ENCODE measurements around the gene DAAM2.

Gene DAAM2

GRCh38 chr6:39855356-39855995 lies 63.3 kb downstream of the DAAM2 start:
- TF ChIP-seq ZFX (IDR thresholded peaks at IDR 0.05) (no peak), CTCF (conservative IDR thresholded peaks at IDR 0.05) (no peak)

GRCh38 chr6:39859025-39859424 lies 66.8 kb downstream of the DAAM2 start:
- TF ChIP-seq ZFX (IDR thresholded peaks at IDR 0.05) (no peak), CTCF (conservative IDR thresholded peaks at IDR 0.05) (no peak)
- no peak overlapping the region for H3K27ac ChIP-seq

More at GRCh38 chr6:39855356-39855995, 63.3 kb downstream of the DAAM2 start:
- no peak overlapping the region for H3K27ac ChIP-seq

DNA sequence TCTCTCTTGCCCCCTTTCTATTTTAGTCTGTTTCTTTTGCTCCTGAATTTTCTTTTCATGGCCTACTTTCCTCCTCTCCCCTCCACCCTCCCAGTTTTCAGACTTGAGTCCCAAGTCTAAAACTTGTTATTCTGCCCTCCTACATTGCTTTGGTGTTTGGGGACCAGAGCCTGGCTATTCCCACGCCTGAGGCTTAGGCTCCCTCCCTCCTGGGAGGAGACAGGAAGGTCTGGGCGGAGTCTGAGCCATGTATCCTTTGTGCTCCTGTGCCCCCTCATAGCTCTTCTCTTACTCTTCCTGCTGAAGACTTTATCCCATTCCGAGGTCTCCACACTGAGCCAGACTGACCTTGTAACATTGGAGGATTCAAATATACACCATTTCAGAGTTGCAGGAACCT lies 69.5 kb downstream of the DAAM2 start:
- TF ChIP-seq ZFX (IDR thresholded peaks at IDR 0.05) (no peak), CTCF (conservative IDR thresholded peaks at IDR 0.05) (no peak)

DNA sequence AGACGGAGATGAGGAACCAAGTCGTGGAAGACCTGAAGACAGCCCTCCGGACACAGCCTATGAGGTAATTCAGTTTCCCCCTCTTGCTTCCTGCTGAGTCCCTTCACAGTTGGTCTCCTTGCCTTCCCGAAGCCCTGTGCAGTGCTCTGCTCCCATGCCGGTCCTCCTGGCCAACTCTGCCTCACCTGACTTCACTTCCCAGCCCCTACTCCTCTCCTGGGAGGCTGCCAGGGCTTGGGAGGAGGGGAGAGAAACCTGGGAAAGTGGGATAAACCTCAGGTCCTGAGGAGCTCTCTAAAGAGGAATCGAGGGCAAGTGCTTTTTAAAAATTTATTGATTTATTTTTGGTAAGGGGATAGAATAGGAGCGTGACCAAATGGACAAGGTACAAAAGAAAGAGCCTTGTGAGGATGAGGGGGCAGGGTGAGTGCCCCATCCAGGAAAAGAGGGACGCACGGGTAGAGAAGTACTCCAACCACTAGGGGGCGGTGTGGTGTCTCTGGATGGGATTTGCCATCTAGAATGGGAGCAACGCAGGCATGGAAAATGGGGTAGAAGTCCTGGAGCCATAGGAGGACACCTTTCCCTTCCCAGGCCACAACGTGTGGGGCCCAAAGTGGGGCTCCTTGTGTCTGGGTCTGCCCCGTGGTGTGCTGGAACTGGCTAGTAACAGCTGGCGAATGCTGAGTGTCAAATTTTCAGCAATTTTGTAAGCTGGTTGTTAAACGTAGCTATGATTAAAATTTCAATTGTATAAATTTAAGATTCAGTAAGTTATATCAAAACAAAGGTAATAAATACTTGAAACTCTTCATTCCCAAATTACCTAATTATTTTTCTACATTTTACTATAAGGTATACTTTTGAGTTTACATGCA lies 73.1 kb downstream of the DAAM2 start:
- TF ChIP-seq CTCF (conservative IDR thresholded peaks at IDR 0.05) (peak; percentile 93), ZFX (IDR thresholded peaks at IDR 0.05) (no peak)
- H3K27ac ChIP-seq = no peak overlapping the region

More for the DNA sequence above, 69.5 kb downstream of the DAAM2 start:
- H3K27ac ChIP-seq = no peak overlapping the region

DNA sequence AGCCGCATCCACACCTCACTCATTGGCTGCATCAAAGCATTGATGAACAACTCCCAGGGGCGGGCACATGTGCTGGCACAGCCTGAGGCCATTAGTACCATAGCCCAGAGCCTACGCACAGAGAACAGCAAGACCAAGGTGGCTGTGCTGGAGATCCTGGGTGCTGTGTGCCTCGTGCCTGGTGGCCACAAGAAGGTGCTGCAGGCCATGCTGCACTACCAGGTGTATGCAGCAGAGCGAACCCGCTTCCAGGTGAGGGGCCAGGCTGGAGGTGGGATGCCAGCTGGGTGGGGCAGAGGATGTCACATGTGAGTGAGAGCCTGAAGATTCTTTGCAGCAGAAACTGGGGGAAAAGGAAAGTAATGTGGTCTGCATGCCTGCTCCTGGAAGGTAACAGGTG lies 75.4 kb downstream of the DAAM2 start:
- no peak overlapping the region for H3K27ac ChIP-seq
- TF ChIP-seq ZFX (IDR thresholded peaks at IDR 0.05) = no peak
- TF ChIP-seq CTCF (conservative IDR thresholded peaks at IDR 0.05) = peak; percentile 35

DNA sequence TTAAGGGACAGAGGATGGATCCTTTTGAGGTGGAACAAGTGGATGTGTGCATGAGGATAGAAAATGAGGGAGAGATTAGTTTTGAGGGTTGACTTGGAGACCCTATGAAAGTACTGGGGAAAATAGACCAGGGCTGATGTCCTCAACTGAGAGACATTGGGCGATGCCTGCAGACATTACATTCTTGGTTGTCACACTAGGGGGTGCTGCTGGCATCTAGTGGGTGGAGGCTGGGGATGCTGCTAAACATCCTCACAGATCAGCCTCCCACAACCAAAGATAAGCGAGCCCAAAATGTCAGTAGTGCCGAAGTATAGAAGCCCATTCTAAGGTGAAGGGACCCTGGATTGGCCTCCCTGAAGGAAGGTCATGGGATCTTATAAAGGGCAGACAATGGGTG lies 78.8 kb downstream of the DAAM2 start:
- TF ChIP-seq ZFX (IDR thresholded peaks at IDR 0.05) (no peak), CTCF (conservative IDR thresholded peaks at IDR 0.05) (no peak; the same call in 1 of the 2 replicates)
- H3K27ac ChIP-seq = no peak overlapping the region

DNA sequence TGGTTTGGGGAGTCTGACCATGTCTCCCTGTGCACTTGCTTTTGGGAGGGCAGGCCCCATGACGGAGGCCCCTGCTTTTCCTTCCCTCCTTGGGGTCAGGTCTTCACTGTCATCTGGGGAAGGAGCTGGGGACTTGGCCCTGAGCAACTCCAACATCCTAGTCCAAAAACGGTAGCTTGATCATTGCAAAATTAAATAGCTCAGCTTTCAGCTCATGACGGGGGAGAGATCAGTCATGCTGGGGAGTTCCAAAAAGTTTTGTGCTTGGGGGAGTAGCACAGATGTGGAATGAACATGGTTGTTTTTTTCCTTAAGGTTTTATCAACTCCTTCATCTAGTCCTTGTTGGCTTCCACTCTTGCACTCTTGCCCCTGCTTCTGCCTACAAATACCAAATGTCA lies 81.3 kb downstream of the DAAM2 start:
- TF ChIP-seq CTCF (conservative IDR thresholded peaks at IDR 0.05) = no peak
- TF ChIP-seq ZFX (IDR thresholded peaks at IDR 0.05) = no peak
- no peak overlapping the region for H3K27ac ChIP-seq

Data from C4-2B (cell line).